GM12878 (cell line): ENCODE measurements around the gene AEN. TPM values are rescaled to one million over a fixed set of nuclear protein-coding genes. Genes with fewer than 3 reads are reported as not detected.

ENCODE experiments used
- CHD4 ChIP-seq: fragments of 200-600 bp; sonication (generic); IDR thresholded peaks from 2 replicates; pipeline ENCODE4 v1.6.1; 2016; ENCODE audit warnings: mild to moderate bottlenecking
- ESRRA ChIP-seq: IDR thresholded peaks from 2 replicates; pipeline ENCODE4 v1.6.1; 2012; ENCODE audit warnings: mild to moderate bottlenecking, low read length, improper control_type of control experiment
- FOXK2 ChIP-seq: fragments of 450-650 bp; IDR thresholded peaks from 2 replicates; pipeline ENCODE4 v1.6.1; 2017; ENCODE audit warnings: mild to moderate bottlenecking, moderate library complexity
- JUNB ChIP-seq: IDR thresholded peaks from 2 replicates; pipeline ENCODE4 v1.6.1; 2016; ENCODE audit warnings: antibody characterized with exemption, mild to moderate bottlenecking
- MTA3 ChIP-seq: IDR thresholded peaks from 2 replicates; pipeline ENCODE4 v1.6.1; 2012; ENCODE audit warnings: low read length, inconsistent platforms, borderline replicate concordance
- NFIC ChIP-seq: IDR thresholded peaks from 2 replicates; pipeline ENCODE4 v1.6.1; 2012; ENCODE audit warnings: low read depth, mild to moderate bottlenecking, inconsistent platforms, low read length, moderate library complexity
- POLR2A ChIP-seq: IDR thresholded peaks from 2 replicates; pipeline ENCODE4 v1.6.1; 2011; ENCODE audit warnings: low read depth, mild to moderate bottlenecking, low read length
- RCOR1 ChIP-seq: conservative IDR thresholded peaks from 2 replicates; pipeline ENCODE4 v1.6.1; 2012; ENCODE audit warnings: low read depth, low read length, improper control_type of control experiment
- SMAD5 ChIP-seq: IDR thresholded peaks from 2 replicates; pipeline ENCODE4 v1.6.1; 2016; ENCODE audit warnings: antibody characterized with exemption, low read depth
- SPI1 ChIP-seq: IDR thresholded peaks from 2 replicates; pipeline ENCODE4 v1.6.1; 2011; ENCODE audit warnings: low read depth, mild to moderate bottlenecking, low read length, moderate library complexity, borderline replicate concordance; ENCODE audit not compliant: insufficient read depth
- SREBF2 ChIP-seq: IDR thresholded peaks from 2 replicates; pipeline ENCODE4 v1.6.1; 2012; ENCODE audit warnings: mild to moderate bottlenecking, low read length
- STAT3 ChIP-seq: IDR thresholded peaks from 2 replicates; pipeline ENCODE4 v1.6.1; 2011; ENCODE audit warnings: low read depth, low read length, improper control_type of control experiment
- TCF12 ChIP-seq: IDR thresholded peaks from 2 replicates; pipeline ENCODE4 v1.6.1; 2011; ENCODE audit warnings: low read depth, mild to moderate bottlenecking, low read length
- ZBED1 ChIP-seq: IDR thresholded peaks from 2 replicates; pipeline ENCODE4 v1.6.1; 2016; ENCODE audit warnings: borderline replicate concordance
- ZZZ3 ChIP-seq: IDR thresholded peaks from 2 replicates; pipeline ENCODE4 v1.6.1; 2011; ENCODE audit warnings: low read depth; ENCODE audit not compliant: control insufficient read depth, insufficient read length
- polyA plus RNA-seq, 11 experiments: library from polyadenylated mRNA; depleted of rRNA in 4 of 11; unstranded in 6 of 11; stranded (reverse) in 5 of 11; fragments of >200 nt; fragmentation: Nextera tagmentation in 4 of 11; fragmentation: Illumina TruSeq in 1 of 11; extraction: Ambion mirVana in 4 of 11; extraction: Trizol in 1 of 11; gene quantifications; 1 replicate in 1 of 11; 2 replicates in 10 of 11; pipeline versions ENCODE4 v1.2.1 to v1.2.3, GENCODE V29; 2011 to 2016; ENCODE audit warnings: inconsistent platforms in 2 of 11, missing spikeins in 2 of 11, low read depth in 1 of 11
- total RNA-seq, 4 experiments: library from RNA; depleted of rRNA in 3 of 4; stranded (reverse); fragments of >200 nt in 3 of 4; fragmentation: Illumina TruSeq in 1 of 4; extraction: Trizol in 1 of 4; gene quantifications; 2 replicates each; pipeline versions ENCODE4 v1.2.1 to v1.2.3, GENCODE V29; 2013 to 2021
- TF ChIP-seq, protein P1 (sequence below): fragments of 150-350 bp; IDR thresholded peaks from 2 replicates; pipeline ENCODE4 v1.6.1; 2016; ENCODE audit warnings: low read depth, low read length
- TF ChIP-seq, protein P2 (sequence below): IDR thresholded peaks from 2 replicates; pipeline ENCODE4 v1.6.1; 2012; ENCODE audit warnings: low read length, inconsistent platforms
- TF ChIP-seq, protein P3 (sequence below): fragments of 450-650 bp; IDR thresholded peaks from 2 replicates; pipeline ENCODE4 v1.6.1; 2016; ENCODE audit warnings: mild to moderate bottlenecking, moderate library complexity, borderline replicate concordance
- TF ChIP-seq, protein P4 (sequence below): IDR thresholded peaks from 2 replicates; pipeline ENCODE4 v1.6.1; 2012; ENCODE audit warnings: mild to moderate bottlenecking, low read depth, low read length

AEN gene
- total and polyA plus RNA-seq, 10 of the 15 experiments (the other 5 are each of a cell fraction or from before 2014, with no cell fraction given), result 11.7 to 81.2 (median 53.7) TPM

DNA sequence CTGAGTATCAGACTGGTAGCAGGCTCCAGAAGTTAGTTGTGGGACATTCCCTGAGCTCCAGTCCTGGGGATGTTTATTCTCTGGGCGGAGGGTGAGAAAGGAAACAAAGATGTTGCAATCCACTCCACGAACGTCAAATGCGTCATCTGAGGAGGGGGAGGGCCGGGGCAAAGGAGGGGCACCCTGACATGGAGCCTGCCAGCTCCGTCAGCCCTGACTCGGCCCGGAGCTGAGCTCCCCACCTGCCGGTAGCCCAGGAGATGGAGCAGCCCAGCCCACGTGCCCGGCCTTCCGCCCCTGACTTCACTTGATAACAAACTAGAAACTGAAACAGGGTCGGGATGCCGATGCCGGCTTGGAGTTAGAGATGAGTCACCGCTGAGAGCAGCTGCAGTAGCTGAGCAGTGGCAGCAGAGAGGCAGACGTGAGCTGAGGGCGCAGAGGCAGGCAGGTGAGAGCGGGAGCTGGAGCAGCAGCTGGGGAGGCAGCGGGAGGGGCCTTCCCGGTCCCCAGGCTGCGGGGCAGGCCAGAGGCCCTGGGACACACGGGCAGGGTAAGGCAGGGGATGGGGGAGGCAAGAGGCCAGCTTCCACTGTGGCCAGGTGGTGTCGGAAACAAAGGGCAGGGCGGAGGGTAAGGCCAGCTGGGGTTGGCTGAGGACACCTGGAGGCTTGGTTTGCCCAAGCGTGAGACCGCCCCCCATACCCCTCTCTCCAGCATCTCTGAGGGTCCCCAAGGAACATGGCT, 17.7 kb downstream of the AEN start, which contains the start of gene ISG20 (continued):
- TF ChIP-seq, protein P1, sequence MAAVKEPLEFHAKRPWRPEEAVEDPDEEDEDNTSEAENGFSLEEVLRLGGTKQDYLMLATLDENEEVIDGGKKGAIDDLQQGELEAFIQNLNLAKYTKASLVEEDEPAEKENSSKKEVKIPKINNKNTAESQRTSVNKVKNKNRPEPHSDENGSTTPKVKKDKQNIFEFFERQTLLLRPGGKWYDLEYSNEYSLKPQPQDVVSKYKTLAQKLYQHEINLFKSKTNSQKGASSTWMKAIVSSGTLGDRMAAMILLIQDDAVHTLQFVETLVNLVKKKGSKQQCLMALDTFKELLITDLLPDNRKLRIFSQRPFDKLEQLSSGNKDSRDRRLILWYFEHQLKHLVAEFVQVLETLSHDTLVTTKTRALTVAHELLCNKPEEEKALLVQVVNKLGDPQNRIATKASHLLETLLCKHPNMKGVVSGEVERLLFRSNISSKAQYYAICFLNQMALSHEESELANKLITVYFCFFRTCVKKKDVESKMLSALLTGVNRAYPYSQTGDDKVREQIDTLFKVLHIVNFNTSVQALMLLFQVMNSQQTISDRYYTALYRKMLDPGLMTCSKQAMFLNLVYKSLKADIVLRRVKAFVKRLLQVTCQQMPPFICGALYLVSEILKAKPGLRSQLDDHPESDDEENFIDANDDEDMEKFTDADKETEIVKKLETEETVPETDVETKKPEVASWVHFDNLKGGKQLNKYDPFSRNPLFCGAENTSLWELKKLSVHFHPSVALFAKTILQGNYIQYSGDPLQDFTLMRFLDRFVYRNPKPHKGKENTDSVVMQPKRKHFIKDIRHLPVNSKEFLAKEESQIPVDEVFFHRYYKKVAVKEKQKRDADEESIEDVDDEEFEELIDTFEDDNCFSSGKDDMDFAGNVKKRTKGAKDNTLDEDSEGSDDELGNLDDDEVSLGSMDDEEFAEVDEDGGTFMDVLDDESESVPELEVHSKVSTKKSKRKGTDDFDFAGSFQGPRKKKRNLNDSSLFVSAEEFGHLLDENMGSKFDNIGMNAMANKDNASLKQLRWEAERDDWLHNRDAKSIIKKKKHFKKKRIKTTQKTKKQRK, result no peak
- TF ChIP-seq, protein P2, sequence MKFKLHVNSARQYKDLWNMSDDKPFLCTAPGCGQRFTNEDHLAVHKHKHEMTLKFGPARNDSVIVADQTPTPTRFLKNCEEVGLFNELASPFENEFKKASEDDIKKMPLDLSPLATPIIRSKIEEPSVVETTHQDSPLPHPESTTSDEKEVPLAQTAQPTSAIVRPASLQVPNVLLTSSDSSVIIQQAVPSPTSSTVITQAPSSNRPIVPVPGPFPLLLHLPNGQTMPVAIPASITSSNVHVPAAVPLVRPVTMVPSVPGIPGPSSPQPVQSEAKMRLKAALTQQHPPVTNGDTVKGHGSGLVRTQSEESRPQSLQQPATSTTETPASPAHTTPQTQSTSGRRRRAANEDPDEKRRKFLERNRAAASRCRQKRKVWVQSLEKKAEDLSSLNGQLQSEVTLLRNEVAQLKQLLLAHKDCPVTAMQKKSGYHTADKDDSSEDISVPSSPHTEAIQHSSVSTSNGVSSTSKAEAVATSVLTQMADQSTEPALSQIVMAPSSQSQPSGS, result peak; percentile 91
- TF ChIP-seq JUNB (peak; percentile 81), STAT3 (no peak), MTA3 (no peak), RCOR1 (peak; percentile 72; the same call in 1 of the 2 replicates), CHD4 (no peak), NFIC (peak; percentile 64; the same call in 1 of the 2 replicates), ESRRA (no peak), SMAD5 (0 out of 2 replicates have a peak, but pooled peaks have one; percentile 3), ZBED1 (peak; percentile 77; the same call in 1 of the 2 replicates), SPI1 (peak; percentile 41; the same call in 1 of the 2 replicates), SREBF2 (no peak), FOXK2 (peak; percentile 94), POLR2A (peak; percentile 97), ZZZ3 (no peak), TCF12 (peak; percentile 99)
- TF ChIP-seq, protein P3, sequence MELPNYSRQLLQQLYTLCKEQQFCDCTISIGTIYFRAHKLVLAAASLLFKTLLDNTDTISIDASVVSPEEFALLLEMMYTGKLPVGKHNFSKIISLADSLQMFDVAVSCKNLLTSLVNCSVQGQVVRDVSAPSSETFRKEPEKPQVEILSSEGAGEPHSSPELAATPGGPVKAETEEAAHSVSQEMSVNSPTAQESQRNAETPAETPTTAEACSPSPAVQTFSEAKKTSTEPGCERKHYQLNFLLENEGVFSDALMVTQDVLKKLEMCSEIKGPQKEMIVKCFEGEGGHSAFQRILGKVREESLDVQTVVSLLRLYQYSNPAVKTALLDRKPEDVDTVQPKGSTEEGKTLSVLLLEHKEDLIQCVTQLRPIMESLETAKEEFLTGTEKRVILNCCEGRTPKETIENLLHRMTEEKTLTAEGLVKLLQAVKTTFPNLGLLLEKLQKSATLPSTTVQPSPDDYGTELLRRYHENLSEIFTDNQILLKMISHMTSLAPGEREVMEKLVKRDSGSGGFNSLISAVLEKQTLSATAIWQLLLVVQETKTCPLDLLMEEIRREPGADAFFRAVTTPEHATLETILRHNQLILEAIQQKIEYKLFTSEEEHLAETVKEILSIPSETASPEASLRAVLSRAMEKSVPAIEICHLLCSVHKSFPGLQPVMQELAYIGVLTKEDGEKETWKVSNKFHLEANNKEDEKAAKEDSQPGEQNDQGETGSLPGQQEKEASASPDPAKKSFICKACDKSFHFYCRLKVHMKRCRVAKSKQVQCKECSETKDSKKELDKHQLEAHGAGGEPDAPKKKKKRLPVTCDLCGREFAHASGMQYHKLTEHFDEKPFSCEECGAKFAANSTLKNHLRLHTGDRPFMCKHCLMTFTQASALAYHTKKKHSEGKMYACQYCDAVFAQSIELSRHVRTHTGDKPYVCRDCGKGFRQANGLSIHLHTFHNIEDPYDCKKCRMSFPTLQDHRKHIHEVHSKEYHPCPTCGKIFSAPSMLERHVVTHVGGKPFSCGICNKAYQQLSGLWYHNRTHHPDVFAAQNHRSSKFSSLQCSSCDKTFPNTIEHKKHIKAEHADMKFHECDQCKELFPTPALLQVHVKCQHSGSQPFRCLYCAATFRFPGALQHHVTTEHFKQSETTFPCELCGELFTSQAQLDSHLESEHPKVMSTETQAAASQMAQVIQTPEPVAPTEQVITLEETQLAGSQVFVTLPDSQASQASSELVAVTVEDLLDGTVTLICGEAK, result no peak
- TF ChIP-seq, protein P4, sequence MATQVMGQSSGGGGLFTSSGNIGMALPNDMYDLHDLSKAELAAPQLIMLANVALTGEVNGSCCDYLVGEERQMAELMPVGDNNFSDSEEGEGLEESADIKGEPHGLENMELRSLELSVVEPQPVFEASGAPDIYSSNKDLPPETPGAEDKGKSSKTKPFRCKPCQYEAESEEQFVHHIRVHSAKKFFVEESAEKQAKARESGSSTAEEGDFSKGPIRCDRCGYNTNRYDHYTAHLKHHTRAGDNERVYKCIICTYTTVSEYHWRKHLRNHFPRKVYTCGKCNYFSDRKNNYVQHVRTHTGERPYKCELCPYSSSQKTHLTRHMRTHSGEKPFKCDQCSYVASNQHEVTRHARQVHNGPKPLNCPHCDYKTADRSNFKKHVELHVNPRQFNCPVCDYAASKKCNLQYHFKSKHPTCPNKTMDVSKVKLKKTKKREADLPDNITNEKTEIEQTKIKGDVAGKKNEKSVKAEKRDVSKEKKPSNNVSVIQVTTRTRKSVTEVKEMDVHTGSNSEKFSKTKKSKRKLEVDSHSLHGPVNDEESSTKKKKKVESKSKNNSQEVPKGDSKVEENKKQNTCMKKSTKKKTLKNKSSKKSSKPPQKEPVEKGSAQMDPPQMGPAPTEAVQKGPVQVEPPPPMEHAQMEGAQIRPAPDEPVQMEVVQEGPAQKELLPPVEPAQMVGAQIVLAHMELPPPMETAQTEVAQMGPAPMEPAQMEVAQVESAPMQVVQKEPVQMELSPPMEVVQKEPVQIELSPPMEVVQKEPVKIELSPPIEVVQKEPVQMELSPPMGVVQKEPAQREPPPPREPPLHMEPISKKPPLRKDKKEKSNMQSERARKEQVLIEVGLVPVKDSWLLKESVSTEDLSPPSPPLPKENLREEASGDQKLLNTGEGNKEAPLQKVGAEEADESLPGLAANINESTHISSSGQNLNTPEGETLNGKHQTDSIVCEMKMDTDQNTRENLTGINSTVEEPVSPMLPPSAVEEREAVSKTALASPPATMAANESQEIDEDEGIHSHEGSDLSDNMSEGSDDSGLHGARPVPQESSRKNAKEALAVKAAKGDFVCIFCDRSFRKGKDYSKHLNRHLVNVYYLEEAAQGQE, result no peak
